ENCODE data around the gene KPNA5.

DNA sequence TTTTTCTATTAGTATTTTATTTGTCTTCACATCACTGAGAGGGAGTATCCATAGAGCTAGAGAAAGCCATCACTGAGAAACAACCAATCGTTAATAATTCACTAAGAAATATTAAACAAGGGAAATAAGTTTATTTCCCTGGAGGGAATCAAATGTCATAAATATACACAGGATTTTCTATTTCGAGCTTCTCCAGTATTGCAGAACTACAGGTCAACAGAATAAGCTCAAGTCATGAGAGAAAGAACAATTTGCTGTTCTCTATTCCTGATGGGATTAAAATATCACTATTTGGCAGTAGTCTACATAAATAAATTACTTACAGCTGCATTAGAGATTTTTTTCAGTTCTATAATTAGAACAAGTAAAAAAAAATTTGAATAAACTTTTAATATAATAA, 86.7 kb downstream of the KPNA5 start:
- TF ChIP-seq POLR2AphosphoS5 (IDR thresholded peaks at IDR 0.05; ENCODE audit: low read depth, low read length), result no peak
- TF ChIP-seq POLR2A (IDR thresholded peaks at IDR 0.05; ENCODE audit: low read depth, low read length), result no peak
- no peak for TF ChIP-seq TAF1 (IDR thresholded peaks at IDR 0.05; ENCODE audit: low read depth, low read length)
- no peak for TF ChIP-seq SPI1 (IDR thresholded peaks at IDR 0.05; ENCODE audit: low read depth, low read length)
- no peak for TF ChIP-seq POU2F2 (IDR thresholded peaks at IDR 0.05; ENCODE audit: low read depth, low read length)
